Measurements from ENCODE around the gene CEP70.

GRCh38 chr3:138578141-138578540 lies 15.9 kb downstream of the CEP70 start:
- TF ChIP-seq POLR2A (IDR thresholded peaks at IDR 0.05), result no peak
- no peak for TF ChIP-seq CTCF (IDR thresholded peaks at IDR 0.05)
- no peak for TF ChIP-seq EP300 (IDR thresholded peaks at IDR 0.05)
